ENCODE results near the gene MISP.

The MISP gene

DNA sequence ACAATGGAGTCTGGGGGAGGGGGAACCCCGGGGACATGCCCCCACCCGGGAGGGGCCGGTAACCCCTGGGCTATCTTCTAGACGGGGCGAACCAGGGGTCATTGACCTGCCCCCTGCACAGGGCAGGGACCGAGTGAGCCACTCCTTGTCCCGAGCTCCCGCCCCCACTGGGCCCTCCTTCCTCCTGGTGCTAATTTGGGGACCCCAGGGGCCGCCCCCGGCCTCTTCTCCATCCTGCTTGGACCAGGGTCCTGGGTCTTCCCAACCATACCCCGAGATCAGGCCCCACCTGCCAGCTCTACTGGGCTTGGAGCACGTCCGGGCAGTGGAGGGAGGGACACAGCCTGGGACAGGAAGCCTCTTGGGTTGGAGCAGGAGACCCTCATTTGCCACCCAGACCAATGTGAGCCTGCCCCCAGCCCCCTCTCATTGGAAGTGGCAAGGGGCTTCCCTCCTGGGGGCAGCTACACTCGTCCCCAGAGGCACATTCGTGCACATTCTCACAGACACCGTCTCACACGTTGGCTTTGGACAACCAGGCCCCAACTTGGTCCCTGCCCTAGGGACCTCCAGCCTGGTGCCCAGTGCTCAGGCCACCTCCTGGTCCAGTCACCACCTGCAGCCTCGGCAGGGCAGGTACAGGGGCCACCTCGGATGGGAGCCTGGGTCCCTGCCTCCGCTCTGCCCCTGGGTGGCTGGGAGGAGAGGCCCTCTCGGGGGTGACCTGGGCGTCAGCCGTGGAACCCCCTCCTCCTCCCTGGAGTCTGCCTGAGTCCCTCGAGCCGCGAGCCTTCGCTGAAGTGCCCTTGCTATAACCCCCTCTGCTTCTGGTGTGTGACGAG is 3.3 kb upstream of the MISP start:
- no peak for DNase-seq

- no peak for DNase-seq
Observed at GRCh38 chr19:748274-748598, 2.7 kb upstream of the MISP start.

GRCh38 chr19:749811-750210 is 1.1 kb upstream of the MISP start:
- DNase-seq, result no peak

DNA sequence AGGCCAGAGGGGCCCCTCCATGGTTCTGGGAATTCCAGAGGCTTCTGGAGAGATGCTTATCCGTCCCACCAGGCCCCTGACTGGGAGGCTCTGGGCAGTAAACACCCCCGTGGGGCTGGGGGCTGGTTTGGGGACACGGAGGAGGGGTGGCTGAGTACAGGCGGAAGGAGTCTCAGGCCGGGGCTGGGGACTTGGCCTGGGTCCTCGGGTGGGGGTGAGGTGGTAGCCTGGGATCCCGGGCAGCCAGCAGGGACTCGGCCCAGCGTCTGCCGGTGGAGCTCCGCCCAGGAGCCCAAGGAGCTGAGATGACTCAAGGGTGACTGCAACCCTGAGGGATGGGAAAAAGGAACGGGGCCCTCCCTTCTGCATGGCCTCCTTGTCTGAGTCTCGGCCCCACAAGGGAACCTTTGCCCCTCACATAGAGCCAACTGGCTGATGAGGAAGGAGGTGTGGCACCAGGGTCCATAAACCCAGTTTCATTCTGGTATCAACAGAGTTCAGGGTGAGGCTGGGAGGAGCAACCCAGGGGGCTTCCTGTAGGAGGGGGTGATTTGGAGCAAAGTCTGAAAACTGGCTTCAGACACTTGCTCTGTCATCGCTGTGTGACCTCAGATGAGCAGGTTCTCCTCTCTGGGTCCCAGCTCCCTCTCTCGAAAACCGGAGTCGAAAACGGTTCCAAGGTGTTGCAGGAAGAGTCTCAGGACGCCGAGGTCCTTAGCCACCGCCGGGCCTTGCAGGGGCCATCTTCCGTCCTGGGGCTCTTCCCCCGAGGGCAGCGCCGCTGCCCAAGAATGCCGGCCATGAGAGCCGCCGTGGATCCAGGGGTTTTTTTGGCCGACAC is 809 bp downstream of the MISP start:
- no peak for DNase-seq

- DNase-seq, result no peak
Observed at GRCh38 chr19:752652-753517, 2.0 kb downstream of the MISP start.

DNA sequence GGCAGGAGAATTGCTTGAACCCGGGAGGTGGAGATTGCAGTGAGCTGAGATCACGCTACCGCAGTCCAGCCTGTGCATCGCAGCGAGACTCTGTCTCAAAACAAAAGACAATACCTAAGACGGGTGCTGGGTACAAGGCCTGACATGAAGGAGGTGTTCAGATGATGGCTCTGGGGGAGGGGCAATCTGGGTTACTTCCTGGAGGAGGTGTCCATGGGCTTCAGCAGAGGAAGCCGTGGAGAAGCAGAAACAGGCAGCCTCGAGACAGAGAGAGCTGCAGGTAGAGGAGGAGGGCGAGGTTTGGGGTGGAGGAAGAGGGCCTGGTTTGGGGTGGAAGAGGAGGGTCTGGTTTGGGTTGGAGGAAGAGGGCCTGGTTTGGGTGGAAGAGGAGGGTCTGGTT is 3.6 kb downstream of the MISP start:
- no peak for DNase-seq

GRCh38 chr19:755063-755462 is 4.2 kb downstream of the MISP start:
- DNase-seq, result no peak

GRCh38 chr19:756236-756635 is 5.3 kb downstream of the MISP start:
- no peak for DNase-seq

- no peak for DNase-seq
Observed at GRCh38 chr19:756821-757688, 6.1 kb downstream of the MISP start.

GRCh38 chr19:757811-758668 is 7.1 kb downstream of the MISP start:
- no peak for DNase-seq

GRCh38 chr19:763181-763580 is 12.3 kb downstream of the MISP start:
- no peak for DNase-seq

- no peak for DNase-seq
Observed at GRCh38 chr19:763869-764268, 13.0 kb downstream of the MISP start.

GRCh38 chr19:764301-764700 is 13.4 kb downstream of the MISP start:
- DNase-seq, result no peak

DNA sequence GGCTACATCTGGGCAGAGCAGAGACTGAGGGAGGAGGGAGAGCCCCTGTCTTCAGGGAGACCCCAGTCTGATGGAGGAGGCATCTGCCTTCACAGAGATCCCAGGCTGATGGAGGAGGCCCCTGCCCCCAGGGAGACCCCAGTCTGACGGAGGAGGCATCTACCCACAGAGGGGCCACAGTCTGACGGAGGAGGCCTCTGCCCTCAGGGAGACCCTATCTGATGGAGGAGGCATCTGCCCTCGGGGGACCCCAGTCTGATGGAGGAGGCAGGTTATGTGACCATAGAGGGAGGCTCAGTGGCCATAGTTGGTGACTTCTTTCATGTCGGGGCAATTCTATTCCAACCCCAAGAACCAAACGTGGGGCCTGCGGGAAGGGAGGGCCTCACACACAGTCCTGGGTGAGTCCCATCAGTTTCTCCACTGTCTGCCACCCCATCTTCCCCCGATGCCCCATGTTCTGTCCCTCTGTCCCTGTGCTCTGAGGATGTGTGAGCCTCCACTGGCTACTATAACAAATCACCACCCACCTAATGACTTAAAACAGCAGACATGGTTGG is 14.3 kb downstream of the MISP start:
- DNase-seq, result no peak

- no peak for DNase-seq
Observed at GRCh38 chr19:768424-768823, 17.5 kb downstream of the MISP start.

DNA sequence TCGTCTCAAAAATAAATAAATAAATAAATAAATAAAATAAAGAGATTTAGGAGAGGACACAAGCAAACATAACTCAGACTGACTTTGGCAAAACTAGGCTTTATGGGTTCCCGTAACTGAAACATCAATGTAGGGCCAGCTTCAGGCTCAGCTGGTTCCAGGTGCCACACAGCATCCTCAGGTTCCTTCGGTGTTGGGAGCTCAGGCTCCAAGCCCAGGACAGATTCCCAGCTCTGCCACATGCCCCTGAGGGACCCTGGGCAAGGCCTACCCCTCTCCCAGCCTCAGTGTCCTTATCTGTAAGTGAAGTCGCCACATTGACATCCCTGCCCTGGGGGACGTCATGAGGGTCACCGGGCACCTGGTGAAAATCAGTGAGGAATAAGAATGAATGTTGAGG is 18.7 kb downstream of the MISP start:
- DNase-seq, result no peak

DNA sequence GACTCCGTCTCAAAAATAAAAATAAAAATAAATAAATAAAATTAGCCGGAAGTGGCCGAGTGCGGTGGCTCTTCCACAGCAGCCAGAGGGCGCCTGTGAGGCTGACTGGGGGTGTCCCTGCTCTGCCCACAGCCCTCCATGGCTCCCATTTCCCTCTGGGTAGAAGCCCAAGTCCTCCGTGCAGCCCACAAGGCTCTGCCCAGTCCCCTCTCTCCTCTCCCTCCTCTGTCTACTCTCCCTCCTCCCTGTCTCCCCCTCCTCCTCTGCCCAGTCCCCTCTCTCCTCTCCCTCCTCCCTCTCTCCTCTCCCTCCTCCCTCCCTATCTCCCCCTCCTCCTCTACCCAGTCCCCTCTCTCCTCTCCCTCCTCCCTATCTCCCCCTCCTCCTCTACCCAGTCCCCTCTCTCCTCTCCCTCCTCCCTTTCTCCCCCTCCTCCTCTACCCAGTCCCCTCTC is 20.4 kb downstream of the MISP start:
- no peak for DNase-seq

DNA sequence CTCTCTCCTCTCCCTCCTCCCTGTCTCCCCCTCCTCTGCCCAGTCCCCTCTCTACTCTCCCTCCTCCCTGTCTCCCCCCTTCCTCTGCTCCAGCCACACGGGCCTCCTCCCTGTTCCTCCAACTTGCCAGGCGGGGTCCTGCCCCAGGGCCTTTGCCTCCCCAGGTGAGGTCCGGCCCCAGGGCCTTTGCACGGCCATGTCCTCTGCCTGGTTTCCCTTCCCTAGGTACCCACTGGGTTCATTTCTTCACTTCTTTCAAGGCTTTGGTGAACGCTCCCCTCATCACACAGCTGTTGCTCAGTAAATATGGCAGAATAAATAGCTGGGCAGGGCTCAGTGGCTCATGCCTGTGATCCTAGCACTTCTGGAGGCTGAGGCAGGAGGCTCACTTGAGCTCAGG is 21.2 kb downstream of the MISP start:
- DNase-seq, result no peak

GRCh38 chr19:772730-773436 is 22.0 kb downstream of the MISP start:
- no peak for DNase-seq

- DNase-seq, result no peak
Observed at GRCh38 chr19:776549-776948, 25.6 kb downstream of the MISP start.

Measured in NCI-H2081 treated with DMSO at 0.1 percent for 48 hours (cell line).